Thyroid gland (tissue), 4 donors: ENCODE data around the gene FKBP14.

Source experiments
- CTCF ChIP-seq, 6 experiments: fragments of 200-600 bp in 3 of 6; fragments of 450-650 bp in 3 of 6; sonication (generic) in 3 of 6; IDR thresholded peaks; one replicate each; pipeline ENCODE4 v1.5.1; 2016 to 2019; ENCODE audit warnings: antibody characterized with exemption in 6 of 6, mild to moderate bottlenecking in 2 of 6, inconsistent platforms in 1 of 6, moderate library complexity in 1 of 6
- POLR2A ChIP-seq, 2 donors: fragments of 450-650 bp; IDR thresholded peaks; one replicate each; pipeline ENCODE4 v1.6.1; 2017; ENCODE audit warnings: antibody characterized with exemption in 2 of 2, mild to moderate bottlenecking in 2 of 2, moderate library complexity in 1 of 2

DNA sequence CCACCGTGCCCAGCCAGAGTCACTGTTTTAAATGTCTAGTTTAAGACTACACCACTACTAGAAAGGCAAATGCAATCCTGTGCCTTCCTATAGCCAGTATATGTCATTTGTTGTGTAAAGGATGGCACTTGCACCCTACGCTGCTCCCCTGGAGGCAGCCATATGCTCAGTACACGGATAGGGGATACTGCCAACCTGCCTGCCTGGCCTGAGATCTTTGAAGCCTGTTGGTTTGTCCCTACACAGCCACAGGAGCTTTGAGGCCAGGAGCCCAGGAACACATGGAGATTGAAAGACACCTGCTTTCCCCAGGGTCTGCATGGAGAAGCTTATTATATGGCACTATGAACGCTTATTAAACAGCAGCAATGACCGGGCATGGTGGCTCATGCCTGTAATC, 34.6 kb downstream of the FKBP14 start:
- TF ChIP-seq CTCF (IDR thresholded peaks at IDR 0.05) (no peak), POLR2A (IDR thresholded peaks at IDR 0.05) (no peak)
